Fibroblast of lung (primary cell): ENCODE results near the gene HMG20A.

Experiments
- CTCF ChIP-seq, 2 donors: IDR thresholded peaks in 1 of 2; conservative IDR thresholded peaks in 1 of 2; 1 replicate in 1 of 2; 2 replicates in 1 of 2; pipeline ENCODE4 v1.5.1; 2011 to 2012; ENCODE audit warnings: low read length in 2 of 2, control low read depth in 1 of 2, inconsistent platforms in 1 of 2, low read depth in 1 of 2, mild to moderate bottlenecking in 1 of 2
- EZH2 ChIP-seq: IDR thresholded peaks from 2 replicates; pipeline ENCODE4 v1.5.1; 2012; ENCODE audit warnings: low read length, control low read depth, mild to moderate bottlenecking; ENCODE audit errors: missing control alignments

GRCh38 chr15:77505556-77505955 lies 84.9 kb downstream of the HMG20A start:
- TF ChIP-seq CTCF (conservative IDR thresholded peaks at IDR 0.05 in 1 of 2, IDR thresholded peaks at IDR 0.05 in 1 of 2; ENCODE audit: low read depth in 1 of 2, low read length in 2 of 2), result no peak
- TF ChIP-seq EZH2, result no peak
